ENCODE results near the gene GATAD2A.

GATAD2A gene

GRCh38 chr19:19546751-19547162 lies 141.3 kb downstream of the GATAD2A start:
- no peak for TF ChIP-seq CTCF (IDR thresholded peaks at IDR 0.05)
- Histone ChIP-seq H3K27ac (no peak overlapping the region), H3K4me1 (no peaks in the 10 kb centered on the region), H3K4me3 (ENCODE audit: low read depth, low read length) (no peak overlapping the region), H3K36me3 (ENCODE audit: control insufficient read depth, insufficient read depth, low read length) (no peaks in the 10 kb centered on the region), H2AFZ (no peak overlapping the region), H3K27me3 (ENCODE audit: control insufficient read depth, insufficient read depth, low read length) (no peaks in the 10 kb centered on the region), H3K79me2 (no peaks in the 10 kb centered on the region), H3K4me2 (ENCODE audit: low read length) (no peak overlapping the region), H3K9ac (no peak overlapping the region), H3K9me3 (ENCODE audit: control insufficient read depth, low read length) (no peaks in the 10 kb centered on the region)

- Histone ChIP-seq H3K9ac (no peak overlapping the region), H3K4me2 (ENCODE audit: low read length) (no peak overlapping the region), H3K9me3 (ENCODE audit: control insufficient read depth, low read length) (no peaks in the 10 kb centered on the region), H3K36me3 (ENCODE audit: control insufficient read depth, insufficient read depth, low read length) (no peaks in the 10 kb centered on the region), H3K79me2 (no peaks in the 10 kb centered on the region), H3K27ac (no peak overlapping the region), H3K27me3 (ENCODE audit: control insufficient read depth, insufficient read depth, low read length) (no peaks in the 10 kb centered on the region), H3K4me1 (no peaks in the 10 kb centered on the region), H3K4me3 (ENCODE audit: low read depth, low read length) (no peak overlapping the region), H2AFZ (no peak overlapping the region)
- TF ChIP-seq CTCF (IDR thresholded peaks at IDR 0.05): no peak
Observed at GRCh38 chr19:19547674-19548336, 142.3 kb downstream of the GATAD2A start.

- H3K4me1 ChIP-seq: no peaks in the 10 kb centered on the region
- no peaks in the 10 kb centered on the region for H3K36me3 ChIP-seq (ENCODE audit: control insufficient read depth, insufficient read depth, low read length)
- H3K4me2 ChIP-seq (ENCODE audit: low read length): no peak overlapping the region
- H3K27ac ChIP-seq: no peak overlapping the region
- H3K27me3 ChIP-seq (ENCODE audit: control insufficient read depth, insufficient read depth, low read length): no peaks in the 10 kb centered on the region
- no peaks in the 10 kb centered on the region for H3K9me3 ChIP-seq (ENCODE audit: control insufficient read depth, low read length)
- H3K9ac ChIP-seq: no peak overlapping the region
- H3K4me3 ChIP-seq (ENCODE audit: low read depth, low read length): no peak overlapping the region
- H3K79me2 ChIP-seq: no peaks in the 10 kb centered on the region
- H2AFZ ChIP-seq: no peak overlapping the region
- no peak for TF ChIP-seq CTCF (IDR thresholded peaks at IDR 0.05)
Observed at GRCh38 chr19:19548915-19549759, 143.7 kb downstream of the GATAD2A start.

GRCh38 chr19:19549804-19550464 lies 144.5 kb downstream of the GATAD2A start:
- Histone ChIP-seq H3K4me3 (ENCODE audit: low read depth, low read length) (no peak overlapping the region), H3K27ac (no peak overlapping the region), H3K36me3 (ENCODE audit: control insufficient read depth, insufficient read depth, low read length) (no peaks in the 10 kb centered on the region), H3K9ac (no peak overlapping the region), H2AFZ (no peak overlapping the region), H3K4me1 (no peaks in the 10 kb centered on the region), H3K4me2 (ENCODE audit: low read length) (no peak overlapping the region), H3K27me3 (ENCODE audit: control insufficient read depth, insufficient read depth, low read length) (no peaks in the 10 kb centered on the region), H3K9me3 (ENCODE audit: control insufficient read depth, low read length) (no peaks in the 10 kb centered on the region), H3K79me2 (no peaks in the 10 kb centered on the region)
- TF ChIP-seq CTCF (IDR thresholded peaks at IDR 0.05): no peak
